A673 (cell line): Measurements from ENCODE around the gene VASH1.

Experiments
- CTCF ChIP-seq: fragments of 300-800, 200-600 bp; sonication (generic); conservative IDR thresholded peaks from 2 replicates; pipeline ENCODE4 v1.5.1; 2017; ENCODE audit warnings: low read depth, mild to moderate bottlenecking, antibody characterized with exemption, low read length, moderate library complexity, mixed read lengths
- EZH2 ChIP-seq: fragments of 200-600 bp; sonication (generic); IDR thresholded peaks from 2 replicates; pipeline ENCODE4 v1.6.1; 2017; ENCODE audit warnings: borderline replicate concordance, low read depth, mild to moderate bottlenecking, mixed read lengths, antibody characterized with exemption, low read length; ENCODE audit not compliant: poor library complexity, severe bottlenecking

GRCh38 chr14:76736514-76736913 lies 24.8 kb upstream of the VASH1 start:
- no peak for TF ChIP-seq CTCF
- no peak for TF ChIP-seq EZH2
